ENCODE measurements around the gene DCST1. TPM values are rescaled to one million over a fixed set of nuclear protein-coding genes. Genes with fewer than 3 reads are reported as not detected.

The DCST1 gene
- total and polyA plus RNA-seq, 2 of the 13 experiments (the other 11 are each of a cell fraction or from before 2014, with no cell fraction given) = 0.04 TPM; not detected in 1

GRCh38 chr1:155000726-155001424, 32.7 kb upstream of the DCST1 start (continued):
- TF ChIP-seq ZNF800 (CRISPR knock-in tag; IDR thresholded peaks at IDR 0.05) (peak; percentile 73; the same call in 1 of the 2 replicates), TFE3 (CRISPR knock-in tag; IDR thresholded peaks at IDR 0.05) (0 out of 2 replicates have a peak, but pooled peaks have one; percentile 41), ELF4 (CRISPR knock-in tag; IDR thresholded peaks at IDR 0.05; ENCODE audit: borderline replicate concordance) (0 out of 2 replicates have a peak, but pooled peaks have one; percentile 43), SCMH1 (CRISPR knock-in tag; IDR thresholded peaks at IDR 0.05; ENCODE audit: borderline replicate concordance) (no peak), DMTF1 (CRISPR knock-in tag; IDR thresholded peaks at IDR 0.05) (no peak), ZNF383 (CRISPR knock-in tag; IDR thresholded peaks at IDR 0.05; ENCODE audit: borderline replicate concordance) (no peak), YY1 (IDR thresholded peaks at IDR 0.05; ENCODE audit: insufficient read depth, insufficient replicate concordance, low read depth, low read length) (peak; percentile 63), TBX2 (CRISPR knock-in tag; IDR thresholded peaks at IDR 0.05; ENCODE audit: borderline replicate concordance) (peak; percentile 91), ZNF232 (CRISPR knock-in tag; IDR thresholded peaks at IDR 0.05; ENCODE audit: borderline replicate concordance) (peak; percentile 12; the same call in 1 of the 2 replicates), MXI1 (IDR thresholded peaks at IDR 0.05; ENCODE audit: borderline replicate concordance, low read depth, low read length) (peak; percentile 44; the same call in 1 of the 3 replicates), ZNF503 (CRISPR knock-in tag; IDR thresholded peaks at IDR 0.05) (peak; percentile 49; the same call in 1 of the 2 replicates)
